Smooth muscle cell (in vitro differentiated cells): ENCODE data around the gene CPAMD8. TPM values are rescaled to one million over a fixed set of nuclear protein-coding genes. Genes with fewer than 3 reads are reported as not detected.

Experiments used
- DNase-seq: peaks from one replicate; lab custom pipeline; 2025; ENCODE audit not compliant: unreplicated experiment; lab: John Stamatoyannopoulos, UW
- H2AFZ ChIP-seq: fragments of 200-600 bp; sonication (generic); 2 replicates; pipeline ENCODE4 v1.6.0; 2016; ENCODE audit warnings: antibody characterized with exemption, low read depth, mild to moderate bottlenecking
- H3F3A ChIP-seq: fragments of 200-600 bp; sonication (generic); 2 replicates; pipeline ENCODE4 v1.6.0; 2017; ENCODE audit warnings: antibody characterized with exemption, low read depth
- H3K27ac ChIP-seq: fragments of 200-600 bp; sonication (generic); 2 replicates; pipeline ENCODE4 v1.5.1; 2016; ENCODE audit warnings: low read depth, mild to moderate bottlenecking
- H3K27me3 ChIP-seq: fragments of 200-600 bp; sonication (generic); 2 replicates; pipeline ENCODE4 v1.6.1; 2016; ENCODE audit warnings: low read depth, mild to moderate bottlenecking
- H3K36me3 ChIP-seq: fragments of 200-600 bp; sonication (generic); 2 replicates; pipeline ENCODE4 v1.5.1; 2016; ENCODE audit warnings: low read depth
- H3K4me1 ChIP-seq: fragments of 200-600 bp; sonication (generic); 2 replicates; pipeline ENCODE4 v1.5.1; 2016; ENCODE audit warnings: low read depth
- H3K4me2 ChIP-seq: fragments of 200-600 bp; sonication (generic); 2 replicates; pipeline ENCODE4 v1.6.0; 2016; ENCODE audit warnings: mild to moderate bottlenecking
- H3K4me3 ChIP-seq: fragments of 200-600 bp; sonication (generic); 2 replicates; pipeline ENCODE4 v1.5.1; 2016; ENCODE audit warnings: mild to moderate bottlenecking
- H3K79me2 ChIP-seq: fragments of 200-600 bp; sonication (generic); 2 replicates; pipeline ENCODE4 v1.6.0; 2016; ENCODE audit warnings: low read depth, mild to moderate bottlenecking
- H3K9ac ChIP-seq: fragments of 200-600 bp; sonication (generic); 2 replicates; pipeline ENCODE4 v1.6.0; 2016; ENCODE audit warnings: low read depth
- H3K9me3 ChIP-seq: fragments of 200-600 bp; sonication (generic); replicated peaks from 2 replicates; pipeline ENCODE4 v1.5.1; 2016; ENCODE audit warnings: low read depth
- H4K20me1 ChIP-seq: fragments of 200-600 bp; sonication (generic); 2 replicates; pipeline ENCODE4 v1.6.0; 2016; ENCODE audit warnings: low read depth
- CTCF ChIP-seq: fragments of 200-600 bp; sonication (generic); IDR thresholded peaks from 2 replicates; pipeline ENCODE4 v1.5.1; 2017; ENCODE audit warnings: borderline replicate concordance, mild to moderate bottlenecking, antibody characterized with exemption; ENCODE audit not compliant: insufficient read depth, poor library complexity, severe bottlenecking
- WGBS: methylation state at CpG from one replicate; pipeline ENCODE4 v1.1.7; 2016; ENCODE audit warnings: low lambda C conversion rate; 5-methylcytosine and 5-hydroxymethylcytosine counted together
- polyA plus RNA-seq: library from polyadenylated mRNA; unstranded; fragments of >200 nt; fragmentation: Nextera tagmentation; extraction: Ambion mirVana; gene quantifications from 2 replicates; pipeline ENCODE4 v1.2.1, GENCODE V29; 2016
- total RNA-seq: library from RNA; depleted of rRNA; stranded (reverse); fragments of >200 nt; gene quantifications from 2 replicates; pipeline ENCODE4 v1.2.3, GENCODE V29; 2014

Gene CPAMD8
- total and polyA plus RNA-seq, 2 experiments from 2014 or later = 0.81 to 9.4 TPM

- no peaks in the 10 kb centered on the region for H3K9me3 ChIP-seq
- 94% methylated on average over 4 of the region's 4 CpGs for WGBS
- no peak for TF ChIP-seq CTCF
- H3K36me3 ChIP-seq = peaks cover 15% of the 10 kb centered on the region
- no peak overlapping the region for H3K9ac ChIP-seq
- no peak overlapping the region for H2AFZ ChIP-seq
- no peak overlapping the region for H3K27ac ChIP-seq
- H3K4me1 ChIP-seq = no peaks in the 10 kb centered on the region
- no peak overlapping the region for H3K4me3 ChIP-seq
- peaks cover 25% of the 10 kb centered on the region for H4K20me1 ChIP-seq
- no peaks in the 10 kb centered on the region for H3K79me2 ChIP-seq
- no peak overlapping the region for H3K4me2 ChIP-seq
- no peaks in the 10 kb centered on the region for H3K27me3 ChIP-seq
- H3F3A ChIP-seq = no peaks in the 10 kb centered on the region
- no peak for DNase-seq
Observed at GRCh38 chr19:16850133-16850532, 176.5 kb downstream of the CPAMD8 start.

GRCh38 chr19:16849168-16849567 lies 177.4 kb downstream of the CPAMD8 start:
- Histone ChIP-seq H3K9me3 (no peaks in the 10 kb centered on the region), H3K36me3 (peaks cover 15% of the 10 kb centered on the region), H3F3A (no peaks in the 10 kb centered on the region), H3K9ac (no peak overlapping the region), H4K20me1 (peaks cover 25% of the 10 kb centered on the region), H3K4me3 (no peak overlapping the region), H3K27me3 (no peaks in the 10 kb centered on the region), H3K4me1 (no peaks in the 10 kb centered on the region), H3K4me2 (no peak overlapping the region), H2AFZ (no peak overlapping the region), H3K27ac (no peak overlapping the region), H3K79me2 (no peaks in the 10 kb centered on the region)
- no peak for TF ChIP-seq CTCF
- 93% methylated on average over 1 of the region's 1 CpG for WGBS
- no peak for DNase-seq

GRCh38 chr19:16847430-16847829 lies 179.2 kb downstream of the CPAMD8 start:
- Histone ChIP-seq H3K27me3 (no peaks in the 10 kb centered on the region), H3K4me3 (no peak overlapping the region), H3K79me2 (no peaks in the 10 kb centered on the region), H3F3A (no peaks in the 10 kb centered on the region), H3K27ac (no peak overlapping the region), H3K4me2 (no peak overlapping the region), H4K20me1 (peaks cover 20% of the 10 kb centered on the region), H3K9ac (no peak overlapping the region), H3K36me3 (peaks cover 15% of the 10 kb centered on the region), H2AFZ (no peak overlapping the region), H3K9me3 (no peaks in the 10 kb centered on the region), H3K4me1 (no peaks in the 10 kb centered on the region)
- no peak for TF ChIP-seq CTCF
- WGBS = 100% methylated on average over 6 of the region's 6 CpGs
- DNase-seq = no peak

- peaks cover 15% of the 10 kb centered on the region for H3K36me3 ChIP-seq
- 96% methylated on average over 16 of the region's 16 CpGs for WGBS
- no peaks in the 10 kb centered on the region for H3K4me1 ChIP-seq
Observed at GRCh38 chr19:16846901-16847300, 179.7 kb downstream of the CPAMD8 start.

More at GRCh38 chr19:16846901-16847300, 179.7 kb downstream of the CPAMD8 start:
- H3F3A ChIP-seq = no peaks in the 10 kb centered on the region
- H3K79me2 ChIP-seq = peaks cover under 1% of the 10 kb centered on the region
- no peak overlapping the region for H3K4me2 ChIP-seq
- H3K4me3 ChIP-seq = no peak overlapping the region
- H2AFZ ChIP-seq = no peak overlapping the region
- H3K9me3 ChIP-seq = no peaks in the 10 kb centered on the region
- no peak for TF ChIP-seq CTCF
- H4K20me1 ChIP-seq = peaks cover 22% of the 10 kb centered on the region
- H3K27ac ChIP-seq = no peak overlapping the region
- no peak for DNase-seq
- no peaks in the 10 kb centered on the region for H3K27me3 ChIP-seq
- no peak overlapping the region for H3K9ac ChIP-seq
